T1000 (cell line): ENCODE data around the gene NDFIP2.
"Not testable (repeated sequence)": the region's sequence is repeated elsewhere in the genome, so short reads cannot be mapped to it uniquely, and the experiment has no call there.

Source experiments
- DNase-seq: peaks from one replicate; lab custom pipeline; 2025; ENCODE audit warnings: mixed read lengths; lab: John Stamatoyannopoulos, UW

NDFIP2 gene

DNA sequence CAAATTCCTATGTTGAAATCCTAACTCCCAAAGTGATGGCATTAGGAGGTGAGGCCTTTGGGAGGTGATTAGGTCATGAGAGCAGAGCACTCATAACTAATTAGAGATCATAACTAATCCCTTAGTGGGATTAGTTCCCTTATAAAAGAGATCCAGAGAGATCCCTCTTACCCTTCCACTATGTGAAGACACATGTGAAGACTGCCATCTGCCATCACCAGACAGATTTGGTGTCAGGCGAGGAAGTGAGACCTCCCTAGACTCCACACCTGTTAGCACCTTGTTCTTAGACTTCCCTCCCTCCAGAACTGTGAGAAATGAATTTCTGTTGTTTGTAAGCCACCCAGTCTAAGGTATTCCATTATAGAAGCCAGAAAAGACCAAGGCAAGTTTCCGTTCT lies 112.2 kb downstream of the NDFIP2 start:
- DNase-seq = no peak

GRCh38 chr13:79593641-79594275 lies 112.8 kb downstream of the NDFIP2 start:
- no peak for DNase-seq

DNA sequence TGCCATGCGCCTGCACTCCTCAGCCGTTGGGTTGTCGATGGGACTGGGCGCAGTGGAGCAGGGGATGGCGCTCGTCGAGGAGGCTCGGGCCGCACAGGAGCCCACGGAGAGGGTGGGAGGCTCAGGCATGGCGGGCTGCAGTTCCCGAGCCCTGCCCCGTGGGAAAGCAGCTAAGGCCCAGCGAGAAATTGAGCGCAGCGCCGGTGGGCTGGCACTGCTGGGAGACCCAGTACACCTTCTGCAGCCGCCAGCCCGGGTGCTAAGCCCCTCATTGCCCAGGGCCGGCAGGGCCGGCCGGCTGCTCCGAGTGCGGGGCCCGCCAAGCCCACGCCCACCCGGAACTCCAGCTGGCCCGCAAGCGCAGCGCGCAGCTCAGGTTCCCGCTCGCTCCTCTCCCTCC lies 119.2 kb downstream of the NDFIP2 start:
- not testable (repeated sequence) for DNase-seq

DNA sequence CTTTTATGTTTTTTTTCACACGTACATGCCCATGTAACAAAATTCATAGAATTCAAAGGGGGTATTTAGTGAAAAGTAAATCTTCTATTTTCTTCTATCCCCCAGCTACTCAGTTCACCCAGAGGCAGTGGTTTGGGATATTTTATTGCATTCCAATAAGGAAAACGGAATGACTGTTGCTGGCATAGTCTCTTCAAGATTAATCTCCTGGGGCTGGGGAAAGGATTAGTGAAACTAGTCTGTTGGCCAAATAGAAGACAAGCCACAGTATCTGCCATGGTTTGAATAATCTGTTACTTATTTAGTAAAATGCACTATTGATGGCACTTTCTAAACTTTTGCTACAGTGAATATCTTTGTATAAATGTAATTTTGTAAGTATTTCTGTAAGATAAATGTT lies 122.0 kb downstream of the NDFIP2 start:
- no peak for DNase-seq

GRCh38 chr13:79604752-79605151 lies 123.8 kb downstream of the NDFIP2 start:
- no peak for DNase-seq
